Measurements from ENCODE around the gene SEC14L6. TPM values are rescaled to one million over a fixed set of nuclear protein-coding genes. Genes with fewer than 3 reads are reported as not detected.
A peak's percentile ranks its signal among the peaks of the same experiment; 100 is the strongest.

Gene SEC14L6
- total RNA-seq, 4 donors from 2014 or later = 0.21 to 3.3 (median 0.94) TPM

DNA sequence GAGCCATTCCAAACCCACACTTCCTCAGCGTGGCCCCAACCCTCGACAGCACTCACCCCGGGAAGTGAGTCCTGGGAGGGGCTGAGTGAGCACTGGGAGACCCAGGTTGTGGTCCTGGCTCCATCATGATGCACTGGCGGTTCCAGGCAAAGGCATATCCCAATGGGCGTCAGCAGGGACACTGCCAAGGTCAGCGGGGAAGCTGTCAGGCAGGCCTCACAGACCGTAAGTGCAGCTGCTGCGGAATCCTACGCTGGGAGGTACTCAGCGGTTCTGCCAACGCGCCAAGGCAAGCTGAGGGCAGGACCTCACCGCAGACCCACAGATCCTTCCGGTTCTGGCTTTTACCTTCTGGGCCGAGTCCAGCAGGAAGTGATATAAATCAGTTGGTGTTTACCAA, 29.3 kb upstream of the SEC14L6 start:
- peaks cover 10 to 57% (median 26%) of the 10 kb centered on the region in 3 donors for H3K36me3 ChIP-seq

DNA sequence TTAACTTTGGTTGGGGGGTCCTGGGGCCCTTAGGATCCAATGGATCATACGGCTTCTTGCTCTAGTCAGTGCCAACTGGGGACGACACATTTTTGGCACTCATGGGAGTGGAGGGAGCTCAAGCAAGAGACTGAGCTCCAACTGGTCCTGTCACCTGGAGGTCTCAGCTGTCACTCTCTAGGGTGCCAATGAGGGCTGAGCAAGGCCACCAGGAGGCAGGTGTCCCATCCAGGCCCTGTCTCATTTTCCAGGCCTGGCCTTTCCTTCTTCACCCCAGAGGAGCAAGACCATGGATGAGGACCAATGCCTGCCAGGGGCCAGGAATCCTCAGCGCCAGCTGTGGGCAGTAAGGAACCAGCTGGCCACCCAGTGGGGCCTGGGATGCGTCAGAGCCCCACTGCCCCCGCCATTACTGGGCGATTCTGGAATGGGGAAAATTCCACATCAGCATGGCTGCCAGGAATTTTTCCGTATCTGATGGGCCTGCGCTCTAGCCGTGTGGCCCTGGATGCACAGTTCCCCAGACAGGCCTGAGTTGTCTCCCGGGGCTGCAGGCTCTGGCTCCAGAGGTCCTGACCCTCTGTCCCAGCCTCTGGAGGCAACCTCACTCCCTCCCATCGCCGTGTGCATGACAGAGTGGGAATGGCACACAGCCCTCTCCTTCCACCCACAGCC, 28.6 kb upstream of the SEC14L6 start:
- 19 to 32% methylated on average over 6 to 10 of the region's 12 CpGs for WGBS, 2 donors
- Histone ChIP-seq H3K36me3 (peaks cover 8 to 50% (median 18%) of the 10 kb centered on the region in 3 donors), H3K4me3 (peak overlapping the region in 3 of 4 donors; percentile 17 to 54 (median 25)), H3K4me1 (peaks cover 0 to 56% (median 9%) of the 10 kb centered on the region in 4 donors), H3K27ac (peak overlapping the region; percentile 60 to 93 (median 77)), H3K9me3 (no peaks in the 10 kb centered on the region), H3K27me3 (no peaks in the 10 kb centered on the region)
- TF ChIP-seq POLR2A (IDR thresholded peaks at IDR 0.05) (no peak), EP300 (IDR thresholded peaks at IDR 0.05) (peak; percentile 51 to 85)
- TF ChIP-seq, protein P1, sequence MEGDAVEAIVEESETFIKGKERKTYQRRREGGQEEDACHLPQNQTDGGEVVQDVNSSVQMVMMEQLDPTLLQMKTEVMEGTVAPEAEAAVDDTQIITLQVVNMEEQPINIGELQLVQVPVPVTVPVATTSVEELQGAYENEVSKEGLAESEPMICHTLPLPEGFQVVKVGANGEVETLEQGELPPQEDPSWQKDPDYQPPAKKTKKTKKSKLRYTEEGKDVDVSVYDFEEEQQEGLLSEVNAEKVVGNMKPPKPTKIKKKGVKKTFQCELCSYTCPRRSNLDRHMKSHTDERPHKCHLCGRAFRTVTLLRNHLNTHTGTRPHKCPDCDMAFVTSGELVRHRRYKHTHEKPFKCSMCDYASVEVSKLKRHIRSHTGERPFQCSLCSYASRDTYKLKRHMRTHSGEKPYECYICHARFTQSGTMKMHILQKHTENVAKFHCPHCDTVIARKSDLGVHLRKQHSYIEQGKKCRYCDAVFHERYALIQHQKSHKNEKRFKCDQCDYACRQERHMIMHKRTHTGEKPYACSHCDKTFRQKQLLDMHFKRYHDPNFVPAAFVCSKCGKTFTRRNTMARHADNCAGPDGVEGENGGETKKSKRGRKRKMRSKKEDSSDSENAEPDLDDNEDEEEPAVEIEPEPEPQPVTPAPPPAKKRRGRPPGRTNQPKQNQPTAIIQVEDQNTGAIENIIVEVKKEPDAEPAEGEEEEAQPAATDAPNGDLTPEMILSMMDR (IDR thresholded peaks at IDR 0.05) = peak in 1 of 5 experiments; percentile 19
- peak in 1 of 2 donors; percentile 8 for DNase-seq (ENCODE audit: low spot score in 2 of 2)

More for the DNA sequence above, 29.3 kb upstream of the SEC14L6 start:
- Histone ChIP-seq H3K27ac (peak overlapping the region; percentile 60 to 93 (median 77)), H3K4me1 (peaks cover 0 to 53% (median 9%) of the 10 kb centered on the region in 4 donors), H3K27me3 (no peaks in the 10 kb centered on the region), H3K4me3 (no peak overlapping the region), H3K9me3 (no peaks in the 10 kb centered on the region)
- TF ChIP-seq, protein P1 (IDR thresholded peaks at IDR 0.05) = no peak
- TF ChIP-seq EP300 (IDR thresholded peaks at IDR 0.05) = no peak
- DNase-seq (ENCODE audit: low spot score in 2 of 2) = no peak
- 43 to 62% methylated on average over 15 of the region's 15 CpGs for WGBS, 2 donors

- H3K36me3 ChIP-seq = peaks cover under 1 to 42% (median 11%) of the 10 kb centered on the region in 3 donors
- no peaks in the 10 kb centered on the region for H3K9me3 ChIP-seq
- TF ChIP-seq, protein P1 (IDR thresholded peaks at IDR 0.05) = no peak
- TF ChIP-seq POLR2A (IDR thresholded peaks at IDR 0.05) (no peak), EP300 (IDR thresholded peaks at IDR 0.05) (no peak)
- DNase-seq (ENCODE audit: low spot score in 2 of 2) = no peak
- peak within 1 kb of the TSS; percentile 81 to 94 (median 88) for H3K27ac ChIP-seq
- H3K4me3 ChIP-seq = peak within 1 kb of the TSS; percentile 21 to 54 (median 32)
- H3K4me1 ChIP-seq = peaks cover 0 to 56% (median 9%) of the 10 kb centered on the region in 4 donors
- WGBS, 2 donors = 8 to 20% methylated on average over 3 to 20 of the region's 75 CpGs
- H3K27me3 ChIP-seq = no peaks in the 10 kb centered on the region
These were observed 27.8 kb upstream of the SEC14L6 start, which contains the start of gene GAL3ST1 for GRCh38 chr22:30574095-30574981. GAL3ST1 (minus strand) TSS chr22:30574665; CDS start chr22:30557392, 17,273 bp downstream.

GRCh38 chr22:30573594-30574094, 27.1 kb upstream of the SEC14L6 start:
- DNase-seq (ENCODE audit: low spot score in 2 of 2) = no peak
- peak overlapping the region; percentile 13 to 54 (median 30) for H3K4me3 ChIP-seq
- no peaks in the 10 kb centered on the region for H3K9me3 ChIP-seq
- WGBS, 2 donors = 32 to 51% methylated on average over 4 to 7 of the region's 7 CpGs
- H3K27me3 ChIP-seq = no peaks in the 10 kb centered on the region
- no peak for TF ChIP-seq POLR2A (IDR thresholded peaks at IDR 0.05)
- TF ChIP-seq, protein P1 (IDR thresholded peaks at IDR 0.05) = no peak
- TF ChIP-seq EP300 (IDR thresholded peaks at IDR 0.05) = no peak
- peak overlapping the region; percentile 81 to 94 (median 88) for H3K27ac ChIP-seq
- H3K36me3 ChIP-seq = peaks cover 0 to 35% (median 6%) of the 10 kb centered on the region in 3 donors
- H3K4me1 ChIP-seq = peaks cover 0 to 56% (median 9%) of the 10 kb centered on the region in 4 donors
